Fibroblast of mammary gland (primary cell): ENCODE measurements around the gene MTX2.

Experiments
- DNase-seq: peaks from one replicate; pipeline ENCODE4 v3.0.0-alpha.2; 2010; ENCODE audit warnings: low read depth
- H3K4me3 ChIP-seq: 2 replicates; pipeline ENCODE4 v1.5.1; 2011; ENCODE audit warnings: low read depth, mild to moderate bottlenecking, low read length, moderate library complexity; ENCODE audit not compliant: control insufficient read depth
- TF ChIP-seq, protein P1 (sequence below): conservative IDR thresholded peaks from 2 replicates; pipeline ENCODE4 v1.5.1; 2011; ENCODE audit warnings: low read depth, low read length, inconsistent platforms; ENCODE audit not compliant: control insufficient read depth, insufficient read depth

MTX2 gene

GRCh38 chr2:176283291-176284068 lies 14.2 kb downstream of the MTX2 start:
- peak; percentile 22 for DNase-seq
- TF ChIP-seq, protein P1, sequence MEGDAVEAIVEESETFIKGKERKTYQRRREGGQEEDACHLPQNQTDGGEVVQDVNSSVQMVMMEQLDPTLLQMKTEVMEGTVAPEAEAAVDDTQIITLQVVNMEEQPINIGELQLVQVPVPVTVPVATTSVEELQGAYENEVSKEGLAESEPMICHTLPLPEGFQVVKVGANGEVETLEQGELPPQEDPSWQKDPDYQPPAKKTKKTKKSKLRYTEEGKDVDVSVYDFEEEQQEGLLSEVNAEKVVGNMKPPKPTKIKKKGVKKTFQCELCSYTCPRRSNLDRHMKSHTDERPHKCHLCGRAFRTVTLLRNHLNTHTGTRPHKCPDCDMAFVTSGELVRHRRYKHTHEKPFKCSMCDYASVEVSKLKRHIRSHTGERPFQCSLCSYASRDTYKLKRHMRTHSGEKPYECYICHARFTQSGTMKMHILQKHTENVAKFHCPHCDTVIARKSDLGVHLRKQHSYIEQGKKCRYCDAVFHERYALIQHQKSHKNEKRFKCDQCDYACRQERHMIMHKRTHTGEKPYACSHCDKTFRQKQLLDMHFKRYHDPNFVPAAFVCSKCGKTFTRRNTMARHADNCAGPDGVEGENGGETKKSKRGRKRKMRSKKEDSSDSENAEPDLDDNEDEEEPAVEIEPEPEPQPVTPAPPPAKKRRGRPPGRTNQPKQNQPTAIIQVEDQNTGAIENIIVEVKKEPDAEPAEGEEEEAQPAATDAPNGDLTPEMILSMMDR = no peak
- no peak overlapping the region for H3K4me3 ChIP-seq

DNA sequence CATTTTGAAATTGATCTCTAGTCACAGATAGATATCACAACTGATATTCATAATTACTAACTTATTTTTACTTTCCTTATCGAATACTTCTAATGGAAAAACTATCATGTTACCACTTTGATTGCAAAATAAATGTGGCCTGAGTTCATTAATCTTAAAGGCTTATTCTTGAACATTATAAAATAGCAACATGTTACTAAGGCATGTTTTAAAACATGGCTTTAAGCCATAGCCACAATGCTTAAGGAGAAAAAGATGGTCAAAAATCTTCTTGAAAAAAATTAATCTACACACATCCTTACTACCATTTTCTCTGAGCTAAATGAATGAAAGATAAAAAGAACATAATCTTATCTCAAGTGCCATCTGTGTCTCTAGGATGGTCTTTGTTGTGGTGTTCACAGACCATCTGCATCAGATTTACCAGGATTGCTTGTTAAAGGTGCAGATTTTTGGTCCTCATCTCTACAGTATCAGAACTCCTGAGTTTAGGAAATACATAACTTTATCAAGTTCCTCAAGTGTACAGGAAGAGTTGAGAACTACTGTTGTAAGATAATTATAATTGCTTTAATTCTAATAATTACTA lies 15.3 kb downstream of the MTX2 start:
- TF ChIP-seq, protein P1 = no peak
- no peak overlapping the region for H3K4me3 ChIP-seq
- DNase-seq = peak; percentile 24

DNA sequence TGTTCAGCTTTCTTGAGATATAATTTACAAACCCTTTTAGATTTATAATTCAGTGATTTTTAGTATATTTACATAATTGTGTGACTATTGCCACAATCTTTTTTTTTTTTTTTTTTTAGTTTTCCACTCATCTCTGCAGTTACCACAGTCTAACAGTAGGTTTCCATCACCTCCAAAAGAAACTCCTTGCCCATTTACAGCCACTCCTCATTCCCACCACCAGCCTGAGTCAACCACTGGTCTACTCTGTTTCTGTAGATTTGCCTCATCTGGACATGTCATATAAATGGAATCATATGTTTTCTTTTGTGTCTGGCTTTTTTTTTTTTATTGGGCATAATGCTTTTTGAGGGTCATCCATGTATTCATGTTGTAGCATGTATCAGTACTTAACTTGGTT lies 16.1 kb downstream of the MTX2 start:
- TF ChIP-seq, protein P1 = no peak
- DNase-seq = peak; percentile 63
- no peak overlapping the region for H3K4me3 ChIP-seq

DNA sequence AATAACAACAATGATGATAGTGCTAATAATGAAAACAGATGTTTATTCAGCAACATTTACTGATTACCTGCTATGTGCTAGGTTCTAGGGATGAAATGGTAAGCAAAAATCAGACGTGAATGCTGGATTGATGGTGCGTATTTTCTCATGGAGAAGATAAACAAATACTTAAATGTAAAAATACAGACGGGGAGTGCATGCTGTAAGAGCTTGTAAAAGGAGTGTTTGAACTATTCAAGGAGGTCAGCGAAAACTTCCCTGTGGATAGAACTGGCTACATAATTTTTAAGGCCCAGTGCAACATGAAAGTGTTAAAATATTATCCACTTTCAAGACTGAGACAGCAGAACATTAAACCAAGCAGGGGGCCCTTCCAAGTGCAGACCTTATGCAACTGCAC lies 22.1 kb downstream of the MTX2 start:
- no peak for DNase-seq
- H3K4me3 ChIP-seq = no peak overlapping the region
- TF ChIP-seq, protein P1 = no peak

DNA sequence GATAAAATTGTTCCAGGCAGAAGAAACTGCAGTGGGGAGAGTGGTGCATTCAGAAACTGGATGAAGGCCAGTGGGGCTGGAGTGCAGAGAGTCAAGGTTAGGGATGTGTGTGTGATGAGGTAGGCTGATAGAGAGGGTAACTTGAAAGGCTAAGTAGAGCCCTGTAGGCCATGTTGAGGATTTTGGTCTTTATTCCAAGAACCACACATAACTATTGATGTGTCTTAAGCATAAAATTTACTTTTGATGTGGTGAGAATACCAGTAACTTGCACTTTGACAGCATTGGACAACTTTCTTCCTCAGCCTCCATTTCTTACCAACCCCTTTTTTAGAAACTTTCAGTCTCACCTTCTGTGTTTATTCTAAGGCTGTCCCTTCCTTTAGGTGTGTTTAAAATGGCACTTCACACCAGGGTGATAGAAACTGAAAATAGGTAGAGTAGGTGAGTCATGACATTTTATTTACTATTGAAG lies 22.6 kb downstream of the MTX2 start:
- DNase-seq = no peak
- TF ChIP-seq, protein P1 = no peak
- no peak overlapping the region for H3K4me3 ChIP-seq

DNA sequence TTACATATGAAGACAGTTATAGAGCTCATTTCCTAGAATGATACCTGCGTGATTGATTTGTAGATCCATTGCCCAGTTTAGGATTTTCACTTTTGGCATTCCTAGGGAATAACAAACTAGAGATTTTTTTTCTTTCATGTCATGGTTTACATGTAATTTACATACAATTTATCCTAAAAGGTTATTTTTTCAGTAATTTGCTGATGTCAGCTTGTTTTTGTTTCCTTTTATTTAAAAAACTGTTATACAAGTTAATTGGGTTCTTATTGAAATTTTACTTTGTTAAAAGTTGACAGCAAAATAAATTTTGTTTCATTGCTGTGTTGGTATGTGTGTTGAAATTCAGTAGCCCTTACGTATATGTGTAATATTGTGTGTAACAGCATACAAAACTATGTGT lies 23.4 kb downstream of the MTX2 start:
- TF ChIP-seq, protein P1 = no peak
- no peak overlapping the region for H3K4me3 ChIP-seq

DNA sequence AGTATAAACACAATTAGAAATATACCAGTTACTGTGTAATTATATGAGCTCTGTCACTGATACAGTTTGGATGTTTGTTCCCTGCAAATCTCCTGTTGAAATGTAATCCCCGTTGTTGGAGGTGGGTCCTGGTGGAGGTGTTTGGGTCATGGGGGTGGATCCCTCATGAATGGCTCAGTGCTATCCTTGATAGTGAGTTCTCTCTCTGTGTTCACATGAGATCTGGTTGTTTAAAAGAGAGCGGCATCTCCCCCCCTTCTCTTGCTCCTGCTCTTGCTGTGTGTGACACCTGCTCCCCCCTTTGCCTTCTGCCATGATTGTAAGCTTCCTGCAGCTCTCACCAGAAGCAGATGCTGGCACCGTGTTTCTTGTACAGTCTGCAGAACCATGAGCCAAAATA lies 24.1 kb downstream of the MTX2 start:
- DNase-seq = no peak
- H3K4me3 ChIP-seq = no peak overlapping the region
- TF ChIP-seq, protein P1 = no peak

More for the DNA sequence above, 23.4 kb downstream of the MTX2 start:
- DNase-seq = no peak
